Activated CD4-positive, alpha-beta T cell treated with anti-CD3 and anti-CD28 coated beads for 48 hours (primary cell): ENCODE data around the gene C1orf105.

ENCODE experiments used
- DNase-seq: peaks from one replicate; pipeline ENCODE4 v3.0.0-alpha.2; 2020

The C1orf105 gene

DNA sequence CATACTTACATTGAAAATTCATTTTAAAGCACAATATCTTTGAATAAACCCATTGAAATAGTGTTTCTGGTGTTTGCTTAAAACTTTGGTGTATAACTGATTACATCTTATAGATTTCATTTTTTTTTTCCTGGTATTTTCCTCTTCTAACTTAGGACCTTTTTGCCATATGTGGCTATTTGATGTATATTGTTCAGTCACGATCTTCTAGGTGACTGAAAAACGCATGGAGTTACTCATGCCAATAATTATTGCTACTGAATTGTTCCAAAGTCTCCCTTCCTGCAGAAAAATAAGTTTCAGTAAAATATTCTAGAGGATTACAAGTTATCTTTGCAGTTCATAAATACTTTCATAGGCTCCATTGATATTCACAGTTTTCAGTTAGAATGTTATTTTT is 22.9 kb upstream of the C1orf105 start:
- DNase-seq, result no peak

DNA sequence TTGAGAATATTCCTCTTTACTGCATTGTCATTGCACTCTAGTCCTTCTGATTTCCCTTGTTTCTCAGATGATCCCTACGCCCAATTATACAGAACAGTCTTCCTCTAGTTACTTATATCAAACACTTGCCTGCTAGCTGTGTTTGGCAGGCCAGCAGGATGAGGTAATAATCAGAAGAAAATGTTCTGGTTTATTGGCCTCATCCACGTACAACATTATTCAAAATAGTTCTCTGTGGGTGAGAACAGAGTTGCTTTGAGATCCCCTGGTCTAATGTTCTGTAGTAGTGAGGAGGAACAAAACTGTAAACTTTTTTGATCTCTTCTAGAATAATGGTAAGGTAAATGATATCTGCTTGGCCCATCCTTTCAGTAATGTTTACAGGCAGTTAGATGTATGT is 22.3 kb upstream of the C1orf105 start:
- DNase-seq, result no peak

DNA sequence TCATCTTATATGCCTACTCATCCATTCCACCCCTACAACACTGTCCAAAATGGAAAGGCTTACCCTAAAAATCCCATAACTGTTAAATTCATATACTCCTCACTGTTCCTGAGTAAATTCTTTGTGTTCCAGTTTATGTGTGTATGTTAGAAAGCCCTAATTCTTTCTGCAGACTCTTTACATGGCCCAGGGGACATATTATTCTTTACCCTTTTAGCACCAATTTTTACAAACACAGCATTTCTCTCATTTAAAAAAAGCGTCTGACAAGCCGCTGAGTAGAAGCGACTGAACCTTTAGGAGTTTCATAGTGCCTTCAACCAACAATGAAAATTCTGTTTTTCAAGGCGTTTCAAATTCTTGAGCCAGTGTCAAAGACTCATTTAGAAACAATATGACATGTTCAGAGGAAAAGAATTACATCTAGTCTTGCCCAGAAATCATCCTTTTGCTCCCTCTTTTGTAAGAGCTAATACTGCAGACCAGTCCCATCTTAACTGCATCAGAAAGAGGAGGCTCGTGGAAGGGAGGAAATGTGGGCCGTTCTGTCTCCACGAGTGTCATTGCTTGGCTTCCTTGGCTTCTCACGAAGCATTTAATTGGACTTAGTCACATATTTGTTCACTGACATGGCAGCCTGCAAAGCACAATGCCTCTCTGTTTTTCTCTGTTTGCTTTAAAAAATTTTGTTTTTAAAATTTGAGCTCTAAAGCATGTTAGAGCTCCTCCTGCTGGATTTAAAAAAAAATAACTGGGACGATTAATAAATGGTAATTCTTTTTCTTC is 21.3 kb upstream of the C1orf105 start:
- DNase-seq, result peak; percentile 22

DNA sequence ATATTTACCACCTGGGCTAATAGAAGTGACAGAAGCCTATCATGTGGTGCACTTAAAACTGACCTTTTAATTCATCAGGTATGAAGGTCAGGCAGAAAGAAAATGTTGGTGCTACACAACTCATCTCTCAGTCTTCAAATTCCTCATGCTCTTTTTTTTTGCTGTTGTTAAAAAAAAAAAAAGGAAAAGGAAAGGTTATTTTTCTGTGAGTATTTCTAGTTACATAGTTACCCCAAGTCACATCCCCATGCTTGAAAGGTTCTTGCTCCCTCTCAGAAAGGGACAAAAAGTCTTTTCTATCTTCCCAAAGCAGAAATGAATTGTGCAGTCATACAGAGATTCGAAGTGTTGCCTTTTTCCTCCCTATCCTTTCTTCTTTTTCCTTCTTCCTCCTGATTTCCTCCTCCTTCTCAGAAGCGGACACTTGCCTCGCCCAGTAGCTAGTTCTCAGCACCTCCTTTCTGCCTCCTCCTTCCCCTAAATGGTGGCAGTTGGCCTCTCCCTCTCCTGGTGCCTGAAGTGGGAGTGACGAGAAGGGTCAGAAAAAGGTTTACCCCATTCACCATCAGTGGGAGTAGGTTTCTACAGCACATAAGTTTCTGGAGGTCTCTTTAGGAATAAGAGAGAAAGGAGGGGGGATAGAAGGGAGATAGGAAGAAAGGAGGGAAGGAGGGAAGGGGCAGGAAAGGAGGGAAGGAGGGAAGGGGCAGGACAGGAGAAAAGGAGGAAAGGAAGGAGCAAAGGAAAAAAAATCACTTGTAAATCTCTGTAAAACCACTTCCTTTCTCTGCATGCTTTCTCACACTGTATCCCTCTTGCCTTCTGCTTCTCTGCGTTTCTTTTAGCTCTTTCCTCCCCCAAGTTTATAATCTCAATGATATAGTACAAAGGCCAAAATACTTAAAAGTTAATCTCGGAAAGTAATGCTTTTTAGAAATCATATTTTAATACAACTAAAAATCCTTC is 20.4 kb upstream of the C1orf105 start:
- no peak for DNase-seq

DNA sequence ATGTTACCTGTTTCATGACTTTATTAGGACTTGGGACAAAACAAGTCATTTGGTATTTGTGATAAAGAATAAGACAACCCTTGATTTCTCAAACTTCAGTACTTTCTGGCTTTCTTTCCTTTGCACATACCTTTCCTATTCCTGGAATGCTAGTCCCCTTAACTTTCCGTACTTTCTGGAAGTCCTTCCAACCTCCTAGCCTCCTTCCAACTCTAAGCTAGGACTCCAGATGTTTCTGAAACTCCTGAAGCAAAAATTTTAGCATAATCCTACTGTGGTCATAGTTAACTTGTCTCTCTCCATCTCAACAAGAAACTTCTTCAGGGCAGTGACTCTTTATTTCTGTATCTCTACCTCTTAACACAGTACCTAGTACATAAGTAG is 19.8 kb upstream of the C1orf105 start:
- no peak for DNase-seq

DNA sequence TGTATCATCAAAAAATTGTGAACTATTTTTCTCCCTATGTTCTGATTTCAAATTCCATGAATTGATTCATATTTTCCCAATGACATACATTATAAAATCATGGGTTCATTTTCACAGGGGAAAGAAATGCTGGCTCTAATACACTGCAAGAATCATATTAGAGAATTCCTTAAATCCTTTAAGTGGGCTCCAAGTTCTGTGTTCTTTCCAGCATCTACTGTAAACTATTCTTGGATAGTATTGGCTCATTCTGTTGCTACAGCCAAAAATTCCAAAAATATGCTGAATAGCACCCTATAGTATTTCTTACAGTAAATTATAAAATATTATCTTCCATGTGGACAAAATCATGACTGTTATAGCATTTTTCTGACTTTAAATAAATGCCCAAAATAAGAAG is 19.0 kb upstream of the C1orf105 start:
- DNase-seq, result no peak

DNA sequence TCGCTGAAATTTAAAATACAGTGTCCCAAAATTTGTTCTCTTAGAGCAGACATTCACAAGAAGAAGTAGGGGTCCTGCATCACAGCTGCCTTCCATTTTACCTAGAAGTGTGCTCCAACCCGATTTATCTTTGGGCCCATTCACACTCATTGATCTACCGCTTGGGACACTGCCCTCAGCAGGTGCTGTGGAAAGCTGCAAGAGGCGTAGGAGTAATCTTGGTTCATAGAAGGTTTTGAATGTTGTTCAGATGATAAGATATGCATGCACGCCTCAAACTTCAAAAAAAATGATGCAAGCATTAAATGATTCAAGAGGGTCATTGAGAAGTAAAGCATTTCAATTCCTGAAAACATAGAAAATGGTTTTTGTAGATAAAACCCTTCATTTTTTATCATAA is 18.6 kb upstream of the C1orf105 start:
- peak; percentile 36 for DNase-seq

DNA sequence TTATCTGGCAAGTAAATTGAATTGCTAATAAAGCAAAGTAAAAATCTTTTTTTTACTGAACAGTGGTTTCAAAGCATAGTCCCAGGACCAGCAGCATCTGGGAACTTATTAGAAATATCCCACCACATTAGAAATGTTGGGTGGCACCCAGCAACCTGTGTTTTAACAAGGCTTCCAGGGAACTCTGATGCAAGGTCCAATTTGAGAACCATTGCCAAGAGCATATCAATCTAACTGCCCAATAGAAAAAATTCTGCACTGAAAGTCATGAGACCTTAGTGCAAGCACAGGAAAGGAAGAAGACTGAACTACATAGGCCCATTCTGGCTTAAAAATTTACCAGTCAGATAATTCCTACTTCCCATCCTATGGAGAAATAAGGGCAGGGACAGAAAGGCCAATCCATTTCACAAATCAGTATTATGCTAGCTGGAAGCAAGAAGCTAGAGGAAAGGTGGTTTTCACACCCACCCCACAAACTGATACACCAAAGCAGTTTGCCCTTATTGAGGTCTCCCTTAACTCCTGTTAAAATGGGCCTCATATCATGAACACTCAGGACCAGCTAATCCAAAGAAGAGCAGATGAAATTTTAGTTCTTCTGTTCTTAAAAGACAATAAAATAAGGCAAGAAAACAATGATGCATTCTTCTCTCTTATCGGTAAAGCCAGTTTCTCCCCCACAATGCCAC is 17.5 kb upstream of the C1orf105 start:
- no peak for DNase-seq

DNA sequence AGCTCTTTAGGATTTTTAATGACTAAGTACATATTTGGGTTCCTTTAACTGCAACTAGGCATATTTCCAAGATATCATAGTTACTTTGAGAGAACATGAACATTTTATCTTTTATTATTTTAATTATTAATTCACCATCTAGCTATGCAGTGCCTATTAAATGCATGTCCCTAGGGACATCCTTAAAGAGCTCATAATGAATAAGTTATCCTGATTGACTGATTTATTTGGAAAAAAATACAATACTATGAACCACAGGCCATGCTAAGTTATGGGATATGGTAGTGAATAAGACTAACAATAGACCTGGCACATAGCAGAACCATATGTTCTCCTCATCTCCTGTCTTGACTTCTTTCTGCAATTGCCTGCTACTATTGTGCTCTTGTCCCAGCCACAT is 16.4 kb upstream of the C1orf105 start:
- no peak for DNase-seq

DNA sequence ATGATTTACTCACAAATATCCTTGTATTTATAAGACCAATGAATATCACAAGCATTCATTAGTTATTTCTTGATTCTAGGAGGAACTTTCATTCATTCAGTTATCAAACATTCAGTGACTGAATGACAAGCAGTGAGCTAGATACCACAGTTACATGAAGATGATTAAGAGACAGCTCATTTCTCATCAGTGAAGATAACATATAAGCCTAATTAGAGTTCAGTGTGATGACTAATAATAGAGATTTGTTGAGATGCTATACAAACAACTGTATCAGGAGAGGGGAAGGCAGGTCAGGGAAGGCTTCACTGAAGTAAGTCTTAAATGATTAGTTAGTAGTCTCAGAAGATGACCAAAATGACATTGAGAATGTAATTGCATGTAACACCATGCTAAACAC is 14.6 kb upstream of the C1orf105 start:
- DNase-seq, result no peak

DNA sequence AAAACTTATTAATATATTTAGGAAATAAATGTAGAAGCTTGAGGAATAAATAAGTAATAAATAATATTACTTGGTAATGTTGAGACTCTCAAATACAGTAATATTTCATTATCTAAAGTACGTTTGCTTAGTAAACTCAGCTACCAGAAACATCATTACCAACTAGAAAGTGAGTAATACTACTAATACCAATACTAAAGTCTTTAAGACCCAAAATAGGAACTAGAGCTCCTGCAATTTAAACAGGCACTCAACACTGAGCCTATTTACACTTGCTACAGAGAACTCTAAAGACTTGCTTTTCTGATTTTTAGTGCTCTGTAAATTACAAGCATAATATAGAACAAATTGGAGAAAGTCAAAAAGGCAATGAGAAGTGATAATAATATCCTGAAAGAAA is 13.5 kb upstream of the C1orf105 start:
- DNase-seq, result no peak

DNA sequence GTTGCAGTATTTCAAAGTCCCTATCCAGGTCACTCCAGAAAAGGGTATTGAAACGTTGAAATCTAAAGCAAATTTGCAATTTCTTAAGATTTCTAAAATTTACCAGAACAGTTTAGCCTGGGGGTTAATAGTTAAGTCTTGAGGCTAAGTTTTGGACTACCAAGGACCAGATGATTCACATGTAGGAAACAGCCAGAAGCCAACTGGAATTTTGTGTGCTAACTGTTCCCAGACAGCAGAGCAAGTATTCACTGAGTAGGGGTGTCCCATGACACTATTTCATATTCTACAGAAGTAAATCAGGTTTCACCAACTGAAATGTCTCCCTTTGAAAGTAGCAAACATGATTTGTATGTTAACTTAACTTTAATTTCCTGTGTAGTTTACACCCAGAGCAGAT is 11.5 kb upstream of the C1orf105 start:
- DNase-seq, result no peak

DNA sequence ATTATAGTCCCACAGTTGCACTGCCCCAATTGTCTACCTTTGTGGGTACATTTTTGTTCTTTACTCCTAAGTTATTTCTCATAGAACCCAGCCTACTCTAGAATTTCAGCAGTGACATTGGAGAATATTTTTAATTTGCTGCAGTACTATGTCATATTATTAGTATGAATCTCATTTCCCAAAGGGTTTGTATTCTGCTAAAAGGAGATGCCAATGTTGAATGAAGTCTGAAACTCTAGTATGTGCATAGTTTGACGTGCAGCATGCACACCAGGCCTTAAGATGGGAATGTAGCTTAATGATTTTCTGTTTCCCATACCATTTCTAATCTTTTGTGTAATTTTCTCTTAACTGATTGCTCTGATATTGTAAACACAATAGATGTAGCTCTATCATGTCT is 10.5 kb upstream of the C1orf105 start:
- DNase-seq, result no peak

DNA sequence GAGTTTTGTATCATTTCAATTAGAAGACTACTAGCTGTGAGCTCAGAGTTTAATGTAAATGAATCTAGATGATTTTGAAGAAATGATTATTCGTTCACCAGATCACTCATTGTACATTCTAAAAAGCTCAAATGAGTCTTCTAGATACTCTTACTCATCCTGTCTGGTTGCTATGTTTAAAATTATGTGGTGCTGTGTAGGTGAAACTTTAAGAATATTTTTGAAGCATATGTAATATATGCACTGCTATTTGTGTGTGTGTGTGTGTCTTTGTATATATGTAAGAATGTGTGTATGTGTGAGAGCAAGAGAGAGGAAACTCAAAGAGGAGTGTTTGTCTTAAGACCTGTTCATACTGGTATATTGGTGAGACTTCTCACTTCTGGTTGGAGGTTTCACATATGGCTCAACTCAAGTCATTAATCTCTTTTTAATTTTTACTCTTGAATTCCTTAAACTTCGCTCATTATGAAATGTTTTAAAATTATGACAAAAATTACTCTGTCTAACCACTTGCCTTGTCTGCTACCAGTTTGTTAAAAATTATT is 8.6 kb upstream of the C1orf105 start:
- DNase-seq, result no peak

DNA sequence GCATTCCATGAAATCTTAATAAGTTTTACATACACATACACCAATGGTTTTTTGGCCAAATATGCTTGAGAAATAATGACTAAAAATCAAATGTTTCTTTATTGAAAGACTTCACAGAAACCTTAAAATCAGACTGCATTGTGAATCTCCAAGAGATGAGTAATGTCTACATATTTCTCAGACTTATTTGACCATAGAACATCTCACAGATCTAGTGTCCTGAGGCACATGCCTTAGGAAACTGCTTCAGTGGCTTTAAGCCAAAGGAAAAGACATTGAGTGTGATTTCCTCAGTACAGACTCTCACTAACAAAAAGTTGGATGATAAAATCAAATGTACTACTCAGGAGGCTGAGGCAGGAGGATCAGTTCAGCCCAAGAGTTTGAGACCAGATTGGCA is 6.2 kb upstream of the C1orf105 start:
- DNase-seq, result no peak

DNA sequence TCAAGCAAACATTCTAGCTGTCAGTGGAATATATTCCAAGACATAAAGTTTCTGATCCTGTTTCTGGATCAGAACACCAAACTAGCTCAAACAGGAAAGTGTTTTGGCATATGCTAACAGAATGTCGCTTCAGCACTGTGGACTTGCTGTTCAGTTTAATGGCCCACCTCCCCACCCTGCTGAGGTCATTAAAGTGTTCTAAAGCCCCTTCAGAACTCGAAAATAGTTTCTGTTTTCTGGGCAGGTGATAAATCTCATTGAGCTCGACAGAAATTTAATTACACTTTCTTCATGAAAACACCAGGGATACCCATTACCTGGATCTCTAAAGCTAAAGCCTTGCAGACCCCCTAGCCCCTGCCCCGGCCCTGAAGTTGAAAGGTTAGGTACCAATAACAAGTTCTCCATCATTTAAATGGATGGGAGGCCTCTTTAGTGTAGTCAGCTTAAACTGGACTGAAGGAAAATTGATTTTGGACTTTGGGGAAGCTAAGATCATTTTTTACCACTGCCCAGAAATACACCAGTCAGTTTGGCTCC is 3.9 kb upstream of the C1orf105 start:
- no peak for DNase-seq

DNA sequence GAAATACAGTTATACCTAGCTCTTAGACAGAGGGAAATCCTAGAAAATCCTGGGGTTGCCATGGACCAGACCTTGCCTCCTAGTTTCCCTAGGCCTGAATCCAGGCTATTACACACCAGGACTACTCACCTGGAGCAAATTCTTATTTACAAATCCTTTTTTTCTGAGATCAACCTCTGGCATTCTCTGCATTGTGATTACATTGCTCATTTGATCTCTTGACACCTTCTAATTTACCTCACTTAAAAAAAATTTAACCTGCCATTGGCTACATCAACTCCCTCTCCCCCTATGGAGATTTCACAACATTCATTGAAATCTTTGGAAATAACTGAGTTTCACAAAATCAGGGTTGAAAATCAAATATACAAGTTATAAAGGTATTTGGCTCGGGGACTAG is 2.9 kb upstream of the C1orf105 start:
- DNase-seq, result no peak

DNA sequence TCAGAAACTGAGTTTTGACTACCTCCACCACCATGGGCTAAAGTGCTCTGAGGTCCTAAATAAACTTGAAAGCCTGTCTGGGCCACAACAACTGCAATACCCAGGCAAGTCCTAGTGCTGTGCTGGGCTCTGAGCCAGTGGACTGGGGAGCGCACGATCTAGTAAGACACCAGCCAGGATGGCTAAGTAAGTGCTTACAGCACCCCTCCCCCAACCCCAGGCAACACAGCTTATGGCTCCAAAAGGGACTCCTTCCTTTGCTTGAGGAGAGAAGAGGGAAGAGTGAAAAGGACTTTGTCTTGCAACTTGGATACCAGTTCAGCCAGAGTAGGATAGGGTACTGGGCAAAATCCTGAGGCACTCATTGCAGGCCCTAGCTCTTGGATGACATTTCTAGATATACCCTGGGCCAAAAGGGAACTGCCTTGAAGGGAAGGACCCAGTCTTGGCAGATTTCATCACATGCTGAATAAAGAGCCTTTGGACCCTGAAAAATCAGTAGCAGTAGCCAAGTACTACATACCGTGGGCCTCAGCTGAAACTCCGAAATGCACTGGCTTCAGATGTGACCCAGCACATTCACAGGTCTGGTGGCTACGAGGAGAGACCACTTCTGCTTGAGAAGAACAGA is 1.6 kb downstream of the C1orf105 start:
- DNase-seq, result no peak

DNA sequence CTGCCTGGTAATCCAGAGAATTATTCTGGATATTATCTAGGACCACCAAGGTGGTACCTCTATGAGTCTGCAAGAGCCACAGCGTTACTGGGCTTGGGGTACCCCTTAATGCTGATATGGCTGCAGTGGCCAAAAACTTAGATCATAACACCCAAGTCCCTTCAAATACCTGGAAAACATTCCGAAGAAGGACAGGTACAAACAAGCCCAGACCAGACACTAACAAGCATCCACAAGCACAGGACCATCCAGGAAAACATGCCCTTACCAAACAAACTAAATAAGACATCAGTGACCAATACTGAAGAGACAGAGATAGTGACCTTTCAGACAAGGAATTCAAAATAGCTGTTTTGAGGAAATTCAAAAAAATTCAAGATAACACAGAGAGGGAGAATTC is 2.9 kb downstream of the C1orf105 start:
- no peak for DNase-seq

DNA sequence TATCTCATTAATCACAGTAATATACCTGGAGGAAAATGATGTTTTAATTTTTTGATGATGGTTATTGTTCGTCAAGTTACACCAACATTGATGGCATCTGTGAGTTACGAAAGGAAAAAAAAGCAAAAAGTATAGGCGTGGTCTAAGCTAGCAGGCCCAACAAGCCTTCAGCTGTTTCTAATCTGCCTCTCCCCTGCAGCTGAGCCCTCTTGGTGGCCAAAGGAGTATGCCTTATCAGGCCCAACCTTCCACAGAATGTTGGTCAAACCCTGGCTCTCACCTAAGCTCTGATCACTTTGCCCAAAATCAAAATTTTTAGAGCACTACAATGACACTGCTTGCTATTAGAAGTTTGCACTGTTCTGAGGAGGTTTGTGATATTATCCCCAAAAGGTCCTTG is 4.9 kb downstream of the C1orf105 start:
- DNase-seq, result no peak

DNA sequence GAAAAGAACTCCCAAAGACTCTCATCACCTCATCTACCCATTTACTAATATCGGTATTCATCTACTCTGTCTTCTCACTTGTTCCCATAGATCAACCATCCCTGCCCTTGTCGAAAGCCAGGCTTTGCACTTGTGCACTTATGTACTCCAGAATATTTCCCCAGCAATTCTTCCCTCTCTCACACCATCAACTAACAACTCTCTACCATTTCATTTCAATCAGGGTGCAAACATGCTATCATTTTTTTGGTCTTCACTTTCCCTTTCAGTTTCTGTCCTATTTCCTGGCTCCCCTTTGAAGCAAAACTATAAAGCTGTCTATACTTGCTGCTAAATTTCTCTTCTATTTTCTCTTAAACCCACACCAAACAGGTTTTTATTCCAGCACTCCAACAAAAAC is 6.7 kb downstream of the C1orf105 start:
- no peak for DNase-seq

DNA sequence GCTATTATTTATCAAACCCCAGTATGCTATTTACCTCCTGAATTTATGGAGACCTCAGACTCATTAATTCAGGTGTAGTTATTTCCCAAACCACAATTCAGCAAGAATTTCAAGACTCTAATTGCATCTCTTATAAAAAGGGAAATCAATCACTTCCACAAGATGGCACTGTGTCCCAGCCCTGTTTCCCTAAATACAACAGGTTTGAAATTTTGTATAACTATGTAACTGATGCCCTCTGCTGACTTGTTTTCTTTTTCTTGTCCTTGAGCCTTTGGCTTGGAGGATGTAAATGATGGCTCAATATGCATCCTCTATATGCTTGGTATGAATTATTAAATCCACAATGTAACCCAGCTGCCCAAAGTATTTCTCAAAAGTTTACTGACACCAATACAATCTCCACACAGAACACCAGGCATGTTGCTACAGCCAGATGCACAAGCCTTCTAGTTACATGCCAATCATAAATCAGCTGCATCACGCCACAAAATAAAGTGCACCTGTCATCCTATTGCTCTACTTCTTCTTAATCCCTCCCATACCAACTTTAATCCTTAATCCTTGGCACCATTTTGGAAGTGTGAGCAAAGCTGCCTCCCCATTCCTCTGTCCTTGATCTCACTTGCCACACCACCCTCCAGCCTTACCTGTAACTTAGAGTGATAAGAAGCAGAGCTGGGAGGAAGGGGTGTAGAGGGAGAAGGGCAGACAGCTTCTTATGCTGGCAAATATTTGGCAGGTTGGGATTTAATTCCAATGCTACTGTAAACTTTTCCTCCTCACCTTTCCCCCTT is 9.0 kb downstream of the C1orf105 start:
- DNase-seq, result peak; percentile 54
